Nephron progenitor cell (in vitro differentiated cells): ENCODE results near the gene MAPKAPK2.

Experiments used
- DNase-seq: peaks from one replicate; pipeline ENCODE4 v3.0.0; 2021
- H3K27ac Mint-ChIP-seq: 2 replicates; pipeline ENCODE4 v1.8.0; 2021; ENCODE audit warnings: mild to moderate bottlenecking, moderate library complexity, mixed read lengths
- H3K27me3 Mint-ChIP-seq: 2 replicates; pipeline ENCODE4 v1.8.0; 2021; ENCODE audit warnings: mild to moderate bottlenecking, low read depth, mixed read lengths; ENCODE audit not compliant: poor library complexity
- H3K36me3 Mint-ChIP-seq: 2 replicates; pipeline ENCODE4 v1.8.0; 2021; ENCODE audit warnings: low read depth, mixed read lengths
- H3K4me1 Mint-ChIP-seq: 2 replicates; pipeline ENCODE4 v1.8.0; 2021; ENCODE audit warnings: mixed read lengths
- H3K4me3 Mint-ChIP-seq: 2 replicates; pipeline ENCODE4 v1.8.0; 2021; ENCODE audit warnings: mild to moderate bottlenecking, moderate library complexity, mixed read lengths
- H3K9me3 Mint-ChIP-seq: 2 replicates; pipeline ENCODE4 v1.8.0; 2021; ENCODE audit warnings: mild to moderate bottlenecking, moderate library complexity, mixed read lengths
- TF ChIP-seq, protein P1 (sequence below): fragments of 200-600 bp; sonication (generic); IDR thresholded peaks from 2 replicates; pipeline ENCODE4 v1.5.0; 2021; ENCODE audit warnings: antibody characterized with exemption

Gene MAPKAPK2

DNA sequence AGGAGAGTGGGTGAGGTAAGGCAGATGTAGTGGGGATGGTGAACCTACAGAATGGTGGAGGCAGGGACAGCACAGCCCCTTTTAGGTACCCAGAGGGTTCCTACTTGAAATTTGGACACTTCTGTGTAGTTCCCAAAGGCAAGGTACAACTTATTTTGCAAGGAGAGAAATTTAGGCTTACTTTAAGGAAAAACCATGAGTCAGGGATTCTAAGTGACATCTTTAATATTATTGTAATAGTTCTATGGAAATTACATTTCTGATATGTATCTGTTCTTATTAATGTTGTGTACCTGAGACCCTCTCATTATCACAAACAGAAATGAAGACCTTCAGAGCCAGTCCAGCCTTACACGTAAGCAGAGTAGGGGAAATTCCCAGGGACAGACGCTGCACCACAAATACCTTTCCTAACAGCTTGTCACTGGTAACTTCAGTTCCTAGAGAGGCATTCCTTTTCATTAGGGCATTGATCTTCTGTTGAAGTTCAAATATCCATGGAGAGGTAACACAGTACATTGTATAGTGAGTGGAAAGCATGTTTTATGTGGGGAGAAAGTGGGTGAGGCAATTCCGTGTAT is 41.5 kb upstream of the MAPKAPK2 start:
- no peaks in the 10 kb centered on the region for H3K4me1 Mint-ChIP-seq
- H3K27me3 Mint-ChIP-seq = no peaks in the 10 kb centered on the region
- no peak overlapping the region for H3K27ac Mint-ChIP-seq
- no peaks in the 10 kb centered on the region for H3K9me3 Mint-ChIP-seq
- H3K4me3 Mint-ChIP-seq = no peak overlapping the region
- H3K36me3 Mint-ChIP-seq = peaks cover 65% of the 10 kb centered on the region
- TF ChIP-seq, protein P1, sequence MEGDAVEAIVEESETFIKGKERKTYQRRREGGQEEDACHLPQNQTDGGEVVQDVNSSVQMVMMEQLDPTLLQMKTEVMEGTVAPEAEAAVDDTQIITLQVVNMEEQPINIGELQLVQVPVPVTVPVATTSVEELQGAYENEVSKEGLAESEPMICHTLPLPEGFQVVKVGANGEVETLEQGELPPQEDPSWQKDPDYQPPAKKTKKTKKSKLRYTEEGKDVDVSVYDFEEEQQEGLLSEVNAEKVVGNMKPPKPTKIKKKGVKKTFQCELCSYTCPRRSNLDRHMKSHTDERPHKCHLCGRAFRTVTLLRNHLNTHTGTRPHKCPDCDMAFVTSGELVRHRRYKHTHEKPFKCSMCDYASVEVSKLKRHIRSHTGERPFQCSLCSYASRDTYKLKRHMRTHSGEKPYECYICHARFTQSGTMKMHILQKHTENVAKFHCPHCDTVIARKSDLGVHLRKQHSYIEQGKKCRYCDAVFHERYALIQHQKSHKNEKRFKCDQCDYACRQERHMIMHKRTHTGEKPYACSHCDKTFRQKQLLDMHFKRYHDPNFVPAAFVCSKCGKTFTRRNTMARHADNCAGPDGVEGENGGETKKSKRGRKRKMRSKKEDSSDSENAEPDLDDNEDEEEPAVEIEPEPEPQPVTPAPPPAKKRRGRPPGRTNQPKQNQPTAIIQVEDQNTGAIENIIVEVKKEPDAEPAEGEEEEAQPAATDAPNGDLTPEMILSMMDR = no peak
- no peak for DNase-seq

DNA sequence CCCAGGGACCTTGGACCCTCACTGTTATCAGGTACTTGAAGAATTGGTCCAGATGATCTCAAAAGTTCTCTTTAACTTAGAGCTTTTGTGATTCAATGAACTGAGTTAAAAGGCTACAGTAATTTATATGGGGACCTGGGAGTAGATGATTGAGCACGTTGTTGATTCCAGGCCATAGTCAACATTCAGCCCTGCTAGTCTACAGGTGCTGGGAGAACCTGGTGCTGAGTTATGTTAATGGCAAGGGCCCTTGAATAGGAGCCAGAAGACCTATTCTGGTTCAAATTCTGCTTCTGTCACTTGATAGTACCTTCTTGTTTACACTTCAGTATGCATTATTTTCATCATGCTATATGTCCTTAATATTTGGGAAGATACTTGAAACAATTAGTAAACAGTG is 38.2 kb upstream of the MAPKAPK2 start:
- Mint-ChIP-seq H3K4me1 (no peaks in the 10 kb centered on the region), H3K27me3 (no peaks in the 10 kb centered on the region), H3K4me3 (no peak overlapping the region)

DNA sequence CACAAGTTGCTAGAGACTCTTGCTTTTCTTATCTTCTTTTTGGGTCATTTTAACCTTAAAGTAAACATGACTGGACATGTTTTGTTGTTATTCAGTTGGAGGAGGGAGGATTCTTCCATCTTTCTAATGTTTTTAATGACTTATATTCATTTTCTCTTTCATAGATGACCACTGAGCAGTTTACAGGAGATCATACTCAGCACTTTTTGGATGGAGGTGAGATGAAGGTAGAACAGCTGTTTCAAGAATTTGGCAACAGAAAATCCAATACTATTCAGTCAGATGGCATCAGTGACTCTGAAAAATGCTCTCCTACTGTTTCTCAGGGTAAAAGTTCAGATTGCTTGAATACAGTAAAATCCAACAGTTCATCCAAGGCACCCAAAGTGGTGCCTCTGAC is 37.5 kb upstream of the MAPKAPK2 start:
- H3K27me3 Mint-ChIP-seq = no peaks in the 10 kb centered on the region
- TF ChIP-seq, protein P1 = no peak
- no peak for DNase-seq
- no peak overlapping the region for H3K27ac Mint-ChIP-seq
- peaks cover 58% of the 10 kb centered on the region for H3K36me3 Mint-ChIP-seq
- H3K9me3 Mint-ChIP-seq = no peaks in the 10 kb centered on the region
- no peak overlapping the region for H3K4me3 Mint-ChIP-seq
- no peaks in the 10 kb centered on the region for H3K4me1 Mint-ChIP-seq

More for the DNA sequence above, 38.2 kb upstream of the MAPKAPK2 start:
- TF ChIP-seq, protein P1 = no peak
- DNase-seq = no peak
- Mint-ChIP-seq H3K9me3 (no peaks in the 10 kb centered on the region), H3K36me3 (peaks cover 59% of the 10 kb centered on the region), H3K27ac (no peak overlapping the region)

DNA sequence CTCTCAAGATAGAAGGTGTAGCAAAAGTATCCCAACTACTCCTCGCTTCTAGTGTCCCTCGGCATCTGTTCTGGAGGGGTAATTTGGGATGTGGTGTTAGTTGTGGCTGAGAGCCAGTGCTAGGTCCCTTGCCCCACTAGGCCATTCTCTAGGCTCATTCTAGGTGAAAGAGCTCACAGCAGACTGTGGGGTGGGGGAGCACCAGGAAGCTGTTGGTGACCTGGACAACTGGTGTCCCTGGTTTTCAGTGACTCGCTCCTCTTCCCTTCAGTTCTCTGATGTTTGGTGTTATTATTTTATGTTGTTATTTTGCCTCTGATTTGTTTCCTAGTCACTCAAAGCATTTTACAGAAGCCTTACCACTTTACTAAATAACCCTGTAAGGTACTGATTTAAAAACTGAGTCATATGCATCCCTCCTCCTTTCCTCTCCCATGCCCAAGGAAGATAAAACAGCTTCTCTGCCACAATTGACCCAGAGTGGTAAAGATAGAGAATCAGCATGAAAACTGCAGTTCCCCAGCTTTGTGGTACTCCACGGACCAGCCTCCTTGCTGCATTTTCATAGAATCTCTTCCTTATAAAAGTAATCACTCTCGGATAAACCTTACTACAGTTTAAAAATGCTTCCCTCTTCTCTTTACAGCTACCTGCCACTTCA is 35.3 kb upstream of the MAPKAPK2 start:
- Mint-ChIP-seq H3K4me1 (peaks cover under 1% of the 10 kb centered on the region), H3K27me3 (no peaks in the 10 kb centered on the region)
- TF ChIP-seq, protein P1 = no peak

DNA sequence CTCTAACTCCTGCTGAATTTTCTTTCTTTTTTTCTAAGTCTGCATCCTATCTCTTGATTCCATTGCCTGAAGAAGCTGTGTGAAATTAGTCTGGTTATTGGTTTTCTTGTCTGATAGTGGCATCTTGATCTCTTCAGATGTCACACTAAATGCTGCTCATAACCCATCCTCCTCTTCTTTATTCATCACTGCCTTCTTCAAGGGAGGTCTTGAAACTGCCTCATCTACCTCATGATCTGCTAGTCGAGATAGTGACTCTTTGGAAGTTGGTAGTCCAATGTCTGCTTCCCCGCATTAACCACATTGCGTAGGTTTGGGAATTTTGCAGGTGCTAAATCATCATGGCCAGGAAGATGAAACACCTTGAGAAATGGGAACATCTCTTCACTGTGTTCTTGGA is 33.7 kb upstream of the MAPKAPK2 start:
- peaks cover 46% of the 10 kb centered on the region for H3K36me3 Mint-ChIP-seq
- H3K27me3 Mint-ChIP-seq = no peaks in the 10 kb centered on the region
- TF ChIP-seq, protein P1 = no peak
- H3K4me1 Mint-ChIP-seq = peaks cover 14% of the 10 kb centered on the region
- H3K27ac Mint-ChIP-seq = no peak overlapping the region
- H3K9me3 Mint-ChIP-seq = no peaks in the 10 kb centered on the region
- no peak overlapping the region for H3K4me3 Mint-ChIP-seq
- no peak for DNase-seq

More for the DNA sequence above, 35.3 kb upstream of the MAPKAPK2 start:
- Mint-ChIP-seq H3K36me3 (peaks cover 46% of the 10 kb centered on the region), H3K4me3 (no peak overlapping the region), H3K27ac (peak overlapping the region; percentile 43), H3K9me3 (no peaks in the 10 kb centered on the region)
- no peak for DNase-seq
